Measurements from ENCODE around the gene ZYX. TPM values are rescaled to one million over a fixed set of nuclear protein-coding genes. Genes with fewer than 3 reads are reported as not detected.
A peak's percentile ranks its signal among the peaks of the same experiment; 100 is the strongest.

Gene ZYX
- total and polyA plus RNA-seq, 2 of the 13 experiments (the other 11 are each of a cell fraction or from before 2014, with no cell fraction given): 9.9 to 13.7 TPM

DNA sequence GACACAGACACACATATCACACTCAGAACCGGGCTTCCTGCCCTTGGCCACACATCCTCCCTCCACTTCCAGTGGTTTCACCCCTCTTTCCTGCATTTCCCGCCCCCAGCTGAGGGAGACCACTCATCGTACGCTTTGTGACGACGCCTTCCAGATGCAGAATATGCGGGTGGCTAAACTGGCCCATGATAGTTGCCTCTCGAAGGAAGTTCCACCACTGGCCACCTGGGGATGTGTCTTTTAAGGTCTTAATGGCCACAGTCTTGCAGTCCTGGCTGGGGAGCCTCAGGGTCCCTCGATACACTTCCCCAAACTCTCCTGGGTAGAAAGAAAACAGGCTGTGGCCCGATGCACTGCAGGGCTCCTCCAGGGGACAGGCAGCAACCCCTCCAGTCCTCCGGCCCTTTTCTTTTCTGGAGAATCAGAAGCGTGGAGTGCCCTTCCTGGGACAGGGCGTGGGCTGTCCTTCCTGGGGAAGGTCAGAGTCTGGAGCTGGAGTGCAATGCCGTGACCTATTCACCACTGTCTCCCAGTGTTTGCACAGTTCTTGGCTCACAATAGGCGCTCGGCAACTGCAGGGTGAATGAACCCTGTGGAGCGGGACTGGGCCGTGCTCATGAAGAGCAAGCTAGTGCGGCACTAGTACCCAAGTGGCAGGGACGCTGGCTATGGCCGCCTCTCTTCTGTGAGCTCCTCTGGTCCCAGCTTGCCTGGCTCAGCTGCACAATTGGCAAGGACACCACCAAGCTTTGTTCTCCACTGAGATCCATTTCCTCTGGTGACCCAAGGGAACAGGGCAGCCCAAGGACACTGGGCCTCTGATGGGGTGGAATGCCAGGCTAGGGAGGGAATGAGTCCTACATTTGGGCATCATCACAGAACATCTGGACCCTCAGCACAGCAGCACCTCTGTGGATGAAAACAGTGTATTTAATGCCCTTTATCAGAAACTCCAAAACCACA, 14.3 kb downstream of the ZYX start (continued):
- TF ChIP-seq, protein P1, sequence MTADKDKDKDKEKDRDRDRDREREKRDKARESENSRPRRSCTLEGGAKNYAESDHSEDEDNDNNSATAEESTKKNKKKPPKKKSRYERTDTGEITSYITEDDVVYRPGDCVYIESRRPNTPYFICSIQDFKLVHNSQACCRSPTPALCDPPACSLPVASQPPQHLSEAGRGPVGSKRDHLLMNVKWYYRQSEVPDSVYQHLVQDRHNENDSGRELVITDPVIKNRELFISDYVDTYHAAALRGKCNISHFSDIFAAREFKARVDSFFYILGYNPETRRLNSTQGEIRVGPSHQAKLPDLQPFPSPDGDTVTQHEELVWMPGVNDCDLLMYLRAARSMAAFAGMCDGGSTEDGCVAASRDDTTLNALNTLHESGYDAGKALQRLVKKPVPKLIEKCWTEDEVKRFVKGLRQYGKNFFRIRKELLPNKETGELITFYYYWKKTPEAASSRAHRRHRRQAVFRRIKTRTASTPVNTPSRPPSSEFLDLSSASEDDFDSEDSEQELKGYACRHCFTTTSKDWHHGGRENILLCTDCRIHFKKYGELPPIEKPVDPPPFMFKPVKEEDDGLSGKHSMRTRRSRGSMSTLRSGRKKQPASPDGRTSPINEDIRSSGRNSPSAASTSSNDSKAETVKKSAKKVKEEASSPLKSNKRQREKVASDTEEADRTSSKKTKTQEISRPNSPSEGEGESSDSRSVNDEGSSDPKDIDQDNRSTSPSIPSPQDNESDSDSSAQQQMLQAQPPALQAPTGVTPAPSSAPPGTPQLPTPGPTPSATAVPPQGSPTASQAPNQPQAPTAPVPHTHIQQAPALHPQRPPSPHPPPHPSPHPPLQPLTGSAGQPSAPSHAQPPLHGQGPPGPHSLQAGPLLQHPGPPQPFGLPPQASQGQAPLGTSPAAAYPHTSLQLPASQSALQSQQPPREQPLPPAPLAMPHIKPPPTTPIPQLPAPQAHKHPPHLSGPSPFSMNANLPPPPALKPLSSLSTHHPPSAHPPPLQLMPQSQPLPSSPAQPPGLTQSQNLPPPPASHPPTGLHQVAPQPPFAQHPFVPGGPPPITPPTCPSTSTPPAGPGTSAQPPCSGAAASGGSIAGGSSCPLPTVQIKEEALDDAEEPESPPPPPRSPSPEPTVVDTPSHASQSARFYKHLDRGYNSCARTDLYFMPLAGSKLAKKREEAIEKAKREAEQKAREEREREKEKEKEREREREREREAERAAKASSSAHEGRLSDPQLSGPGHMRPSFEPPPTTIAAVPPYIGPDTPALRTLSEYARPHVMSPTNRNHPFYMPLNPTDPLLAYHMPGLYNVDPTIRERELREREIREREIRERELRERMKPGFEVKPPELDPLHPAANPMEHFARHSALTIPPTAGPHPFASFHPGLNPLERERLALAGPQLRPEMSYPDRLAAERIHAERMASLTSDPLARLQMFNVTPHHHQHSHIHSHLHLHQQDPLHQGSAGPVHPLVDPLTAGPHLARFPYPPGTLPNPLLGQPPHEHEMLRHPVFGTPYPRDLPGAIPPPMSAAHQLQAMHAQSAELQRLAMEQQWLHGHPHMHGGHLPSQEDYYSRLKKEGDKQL (CRISPR knock-in tag; IDR thresholded peaks at IDR 0.05; ENCODE audit: low read depth): no peak
- no peak for TF ChIP-seq CREB1 (IDR thresholded peaks at IDR 0.05)
- TF ChIP-seq CREB1 (CRISPR knock-in tag; IDR thresholded peaks at IDR 0.05): no peak
- TF ChIP-seq ZBTB49 (CRISPR knock-in tag; IDR thresholded peaks at IDR 0.05; ENCODE audit: borderline replicate concordance): no peak
- TF ChIP-seq RBM39 (IDR thresholded peaks at IDR 0.05; ENCODE audit: low read depth, low read length, poor library complexity, severe bottlenecking): no peak
- no peak for TF ChIP-seq ZBTB4 (CRISPR knock-in tag; IDR thresholded peaks at IDR 0.05; ENCODE audit: borderline replicate concordance)
- peak; percentile 82 to 89 for TF ChIP-seq NR2F1 (CRISPR knock-in tag; IDR thresholded peaks at IDR 0.05)
- TF ChIP-seq MED13 (CRISPR knock-in tag; IDR thresholded peaks at IDR 0.05): no peak
- TF ChIP-seq POGK (CRISPR knock-in tag; conservative IDR thresholded peaks at IDR 0.05): no peak
- TF ChIP-seq, protein P2, sequence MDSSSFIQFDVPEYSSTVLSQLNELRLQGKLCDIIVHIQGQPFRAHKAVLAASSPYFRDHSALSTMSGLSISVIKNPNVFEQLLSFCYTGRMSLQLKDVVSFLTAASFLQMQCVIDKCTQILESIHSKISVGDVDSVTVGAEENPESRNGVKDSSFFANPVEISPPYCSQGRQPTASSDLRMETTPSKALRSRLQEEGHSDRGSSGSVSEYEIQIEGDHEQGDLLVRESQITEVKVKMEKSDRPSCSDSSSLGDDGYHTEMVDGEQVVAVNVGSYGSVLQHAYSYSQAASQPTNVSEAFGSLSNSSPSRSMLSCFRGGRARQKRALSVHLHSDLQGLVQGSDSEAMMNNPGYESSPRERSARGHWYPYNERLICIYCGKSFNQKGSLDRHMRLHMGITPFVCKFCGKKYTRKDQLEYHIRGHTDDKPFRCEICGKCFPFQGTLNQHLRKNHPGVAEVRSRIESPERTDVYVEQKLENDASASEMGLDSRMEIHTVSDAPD (CRISPR knock-in tag; IDR thresholded peaks at IDR 0.05): peak; percentile 92; the same call in 1 of the 2 replicates
- TF ChIP-seq, protein P3, sequence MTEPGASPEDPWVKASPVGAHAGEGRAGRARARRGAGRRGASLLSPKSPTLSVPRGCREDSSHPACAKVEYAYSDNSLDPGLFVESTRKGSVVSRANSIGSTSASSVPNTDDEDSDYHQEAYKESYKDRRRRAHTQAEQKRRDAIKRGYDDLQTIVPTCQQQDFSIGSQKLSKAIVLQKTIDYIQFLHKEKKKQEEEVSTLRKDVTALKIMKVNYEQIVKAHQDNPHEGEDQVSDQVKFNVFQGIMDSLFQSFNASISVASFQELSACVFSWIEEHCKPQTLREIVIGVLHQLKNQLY (CRISPR knock-in tag; IDR thresholded peaks at IDR 0.05): 0 out of 2 replicates have a peak, but pooled peaks have one; percentile 42

Measured in HepG2 (cell line).